Heart right ventricle (tissue), 16 donors: Measurements from ENCODE around the gene SKP2. TPM values are rescaled to one million over a fixed set of nuclear protein-coding genes. Genes with fewer than 3 reads are reported as not detected.
"Not testable (repeated sequence)": the region's sequence is repeated elsewhere in the genome, so short reads cannot be mapped to it uniquely, and the experiment has no call there.

Experiments used
- ATAC-seq, 8 donors: fragments of 200-7000 bp; cut with Tn5 transposase; one replicate each; pipeline ENCODE4 v1.9.1; 2020; ENCODE audit warnings: mild to moderate bottlenecking in 8 of 8, moderate library complexity in 8 of 8, moderate number of reproducible peaks in 1 of 8
- DNase-seq, 2 donors: peaks; one replicate each; pipeline ENCODE4 v3.0.0-alpha.2; 2020
- H3K27ac ChIP-seq, 10 donors: fragments of 200-600 bp; sonication (generic) in 2 of 10; one replicate each; pipeline versions ENCODE4 v1.5.0 to v1.8.0; 2020 to 2022; ENCODE audit warnings: mild to moderate bottlenecking in 3 of 10
- H3K27me3 ChIP-seq, 7 donors: fragments of 200-600 bp; one replicate each; pipeline ENCODE4 v1.8.0; 2021 to 2022; ENCODE audit warnings: mild to moderate bottlenecking in 2 of 7
- H3K36me3 ChIP-seq, 9 donors: fragments of 200-600 bp; sonication (generic) in 1 of 9; one replicate each; pipeline versions ENCODE4 v1.5.0 to v1.8.0; 2020 to 2022; ENCODE audit warnings: mild to moderate bottlenecking in 2 of 9
- H3K4me1 ChIP-seq, 9 donors: fragments of 200-600 bp; sonication (generic) in 1 of 9; one replicate each; pipeline versions ENCODE4 v1.5.0 to v1.8.0; 2020 to 2022; ENCODE audit warnings: mild to moderate bottlenecking in 4 of 9
- H3K4me3 ChIP-seq, 10 donors: fragments of 200-600 bp; sonication (generic) in 2 of 10; one replicate each; pipeline versions ENCODE4 v1.5.0 to v1.8.0; 2020 to 2022; ENCODE audit warnings: mild to moderate bottlenecking in 7 of 10, moderate library complexity in 2 of 10
- H3K9me3 ChIP-seq, 11 donors: fragments of 200-600 bp in 10 of 11; sonication (generic) in 2 of 11; one replicate each; pipeline versions ENCODE4 v1.5.0 to v1.8.0; 2013 to 2022; ENCODE audit warnings: mild to moderate bottlenecking in 2 of 11, control low read depth in 1 of 11, moderate library complexity in 1 of 11
- CTCF ChIP-seq, 9 donors: fragments of 200-600 bp; sonication (generic) in 2 of 9; IDR thresholded peaks; one replicate each; pipeline versions ENCODE4 v1.5.0 to v1.8.0; 2021 to 2022; ENCODE audit warnings: antibody characterized with exemption in 9 of 9, mild to moderate bottlenecking in 5 of 9, moderate library complexity in 1 of 9
- WGBS, 2 donors: extraction: QIAGEN DNeasy Blood & Tissue Kit; methylation state at CpG; one replicate each; pipeline ENCODE4 v1.1.7; 2013; ENCODE audit warnings: inconsistent platforms in 1 of 2; 5-methylcytosine and 5-hydroxymethylcytosine counted together
- intact Hi-C, 10 donors: fragments of 100-400 bp; cut with DNase I; formaldehyde crosslinking; loops; one replicate each; pipeline versions ENCODE4 v1.11.1 to v1.14.2; 2022
- polyA plus RNA-seq, 2 donors: library from polyadenylated mRNA; stranded (reverse); fragments of 200-250 nt; gene quantifications; one replicate each; pipeline ENCODE4 v1.2.3, GENCODE V29; 2013
- total RNA-seq, 10 donors: library from RNA; stranded (reverse); fragmentation: NEBNext Ultra II Directional in 3 of 10; extraction: Animal tissue kit (Norgen Biotek cat#: 25700) in 3 of 10; gene quantifications; one replicate each; pipeline versions ENCODE4 v1.2.1 to v1.2.4, GENCODE V29; 2021 to 2023
- donor health status: Arrhythmogenic right ventricular cardiomyopathy.
- donor health status: ischemic (EF 13 %, LVEDD 7.1; RV severe dilation, severe dysfunction).
- donor health status: healthy with polysubstance abuse.
- donor health status: DM: no; HTN: yes; CAD: no.
- donor health status: DM: no; HTN: no; CAD: no.
- donor health status: ischemic (EF 25% LVEDD 6.9; RV normal size, moderate dysfunction).
- donor health status: ischemic (EF 25% LVEDD 5.7; RV mildly dilated, moderate dysfunction).
- donor health status: healthy.
- donor health status: DM: yes; HTN: yes; CAD: no.
- donor health status: Ischemic cardiomyopathy.
- donor health status: ischemic (EF 35%, LVEDD 5.7; RV mildly dilated, moderate dysfunction).
- donor health status: nonischemic (EF 11% LVEDD 7.7; RV severe dilation, severe dysfunction).
- donor health status: DM: yes; HTN: yes; CAD: no.
- donor health status: PGD.
- donor health status: ischemic (EF 29% LVEDD 5.4; RV normal size, mild dysfunction).
- donor health status: nonischemic (EF 23%, LVEDD 6.1; RV moderate dilation, normal function).

Gene SKP2
- total and polyA plus RNA-seq, 12 donors = 1.5 to 9.5 (median 5.2) TPM

- H3K9me3 ChIP-seq = peaks cover 0 to 8% (median 0%) of the 10 kb centered on the region in 11 donors
- no peak for TF ChIP-seq CTCF (IDR thresholded peaks at IDR 0.05)
- no peak for ATAC-seq
- H3K36me3 ChIP-seq = peaks cover 0 to 79% (median 19%) of the 10 kb centered on the region in 9 donors
- H3K4me3 ChIP-seq = no peak overlapping the region
- no peak overlapping the region for H3K27ac ChIP-seq
- H3K4me1 ChIP-seq = no peaks in the 10 kb centered on the region
- 71 to 73% methylated on average over 2 of the region's 2 CpGs for WGBS, 2 donors
- H3K27me3 ChIP-seq = no peaks in the 10 kb centered on the region
- DNase-seq = no peak
- intact Hi-C loops = no loop called here
Measured at GRCh38 chr5:36181774-36182173, 29.9 kb downstream of the SKP2 start.

GRCh38 chr5:36184408-36184807, 32.5 kb downstream of the SKP2 start:
- Histone ChIP-seq H3K36me3 (peaks cover 0 to 56% (median 9%) of the 10 kb centered on the region in 9 donors), H3K9me3 (peaks cover 0 to 18% (median under 1%) of the 10 kb centered on the region in 11 donors)
- H3K27ac ChIP-seq, intact Hi-C loops, ATAC-seq, H3K4me1 ChIP-seq, H3K27me3 ChIP-seq, DNase-seq, H3K4me3 ChIP-seq: not testable (repeated sequence)
- WGBS, 2 donors = 98 to 99% methylated on average over 3 to 4 of the region's 4 CpGs

- ATAC-seq (no peak), DNase-seq (no peak)
- H3K27ac ChIP-seq = no peak overlapping the region
- 97 to 98% methylated on average over 5 of the region's 5 CpGs for WGBS, 2 donors
- no peak overlapping the region for H3K4me3 ChIP-seq
- no peaks in the 10 kb centered on the region for H3K27me3 ChIP-seq
- no peak for TF ChIP-seq CTCF (IDR thresholded peaks at IDR 0.05)
- no peaks in the 10 kb centered on the region for H3K4me1 ChIP-seq
- intact Hi-C loops = no loop called here
- H3K36me3 ChIP-seq = peaks cover 0 to 89% (median 27%) of the 10 kb centered on the region in 9 donors
- peaks cover 0 to 21% (median 5%) of the 10 kb centered on the region in 11 donors for H3K9me3 ChIP-seq
Measured at GRCh38 chr5:36193746-36194145, 41.8 kb downstream of the SKP2 start.

GRCh38 chr5:36198281-36198680, 46.4 kb downstream of the SKP2 start:
- H3K36me3 ChIP-seq = peaks cover 0 to 91% (median 39%) of the 10 kb centered on the region in 9 donors
- peaks cover 0 to 11% (median 10%) of the 10 kb centered on the region in 9 donors for H3K4me1 ChIP-seq
- H3K9me3 ChIP-seq = no peaks in the 10 kb centered on the region
- H3K4me3 ChIP-seq = no peak overlapping the region
- no peak for TF ChIP-seq CTCF (IDR thresholded peaks at IDR 0.05)
- no peak overlapping the region for H3K27ac ChIP-seq
- DNase-seq (no peak), ATAC-seq (no peak)
- H3K27me3 ChIP-seq = no peaks in the 10 kb centered on the region
- intact Hi-C loops = no loop called here

GRCh38 chr5:36198783-36199182, 46.9 kb downstream of the SKP2 start:
- intact Hi-C loops = not testable (repeated sequence)

More at GRCh38 chr5:36198783-36199182, 46.9 kb downstream of the SKP2 start:
- H3K27ac ChIP-seq, DNase-seq, H3K9me3 ChIP-seq, ATAC-seq, H3K4me3 ChIP-seq, H3K27me3 ChIP-seq: not testable (repeated sequence)
- 90 to 93% methylated on average over 2 to 3 of the region's 3 CpGs for WGBS, 2 donors
- peaks cover 0 to 16% (median 10%) of the 10 kb centered on the region in 9 donors for H3K4me1 ChIP-seq
- H3K36me3 ChIP-seq = peaks cover 0 to 90% (median 38%) of the 10 kb centered on the region in 9 donors
